Kidney (tissue), 14 donors: ENCODE measurements around the gene OR11L1. TPM values are rescaled to one million over a fixed set of nuclear protein-coding genes. Genes with fewer than 3 reads are reported as not detected.

ENCODE experiments used
- DNase-seq, 5 donors: peaks; one replicate each; pipeline ENCODE4 v3.0.0-alpha.2; 2013 to 2020
- FAIRE-seq: peaks from 2 replicates; lab custom pipeline; 2012; peaks lifted over from hg19 to GRCh38; lab: Jason Lieb, UNC
- H3K27ac ChIP-seq, 2 donors: one replicate each; pipeline ENCODE4 v1.7.0; 2013; ENCODE audit warnings: low read depth in 2 of 2, low read length in 2 of 2, inconsistent platforms in 1 of 2
- H3K27me3 ChIP-seq: one replicate; pipeline ENCODE4 v1.7.1; 2013; ENCODE audit warnings: low read length, inconsistent platforms; ENCODE audit not compliant: control insufficient read depth, insufficient read depth
- H3K36me3 ChIP-seq, 3 donors: one replicate each; pipeline versions ENCODE4 v1.7.0 to v1.7.1; 2013; ENCODE audit warnings: low read length in 3 of 3, control low read depth in 1 of 3, inconsistent platforms in 1 of 3; ENCODE audit not compliant: insufficient read depth in 3 of 3, control insufficient read depth in 2 of 3
- H3K4me1 ChIP-seq, 3 donors: one replicate each; pipeline versions ENCODE4 v1.7.0 to v1.7.1; 2013; ENCODE audit warnings: low read length in 3 of 3, inconsistent platforms in 1 of 3, low read depth in 1 of 3; ENCODE audit not compliant: control insufficient read depth in 2 of 3, insufficient read depth in 2 of 3
- H3K4me3 ChIP-seq, 3 donors: one replicate each; pipeline versions ENCODE4 v1.7.0 to v1.8.1; 2013; ENCODE audit warnings: low read length in 3 of 3, control low read depth in 1 of 3, inconsistent platforms in 1 of 3
- H3K9ac ChIP-seq, 3 donors: one replicate each; pipeline versions ENCODE4 v1.7.0 to v1.7.1; 2013; ENCODE audit warnings: low read length in 3 of 3, control low read depth in 1 of 3, inconsistent platforms in 1 of 3
- H3K9me3 ChIP-seq, 3 donors: one replicate each; pipeline versions ENCODE4 v1.7.0 to v1.7.1; 2013; ENCODE audit warnings: low read length in 3 of 3, control low read depth in 1 of 3, inconsistent platforms in 1 of 3; ENCODE audit not compliant: control insufficient read depth in 2 of 3, insufficient read depth in 1 of 3
- CTCF ChIP-seq: IDR thresholded peaks from 3 replicates; pipeline ENCODE4 v1.5.1; 2012; ENCODE audit warnings: mild to moderate bottlenecking, moderate library complexity, borderline replicate concordance; ENCODE audit not compliant: insufficient read depth; ENCODE audit errors: extremely low read depth
- intact Hi-C: fragments of 100-400 bp; cut with DNase I; formaldehyde crosslinking; loops from one replicate; pipeline ENCODE4 v1.11.1; 2022
- polyA plus RNA-seq: library from polyadenylated mRNA; stranded (reverse); fragments of 350-450 nt; fragmentation: Illumina TruSeq; extraction: RNeasy Lipid Tissue Mini Kit (QIAGEN cat#74804); gene quantifications from one replicate; pipeline ENCODE4 v1.2.3, GENCODE V29; 2014; ENCODE audit warnings: low read depth, low replicate concordance; ENCODE audit not compliant: insufficient read depth
- total RNA-seq: library from RNA; stranded (reverse); fragmentation: NEBNext Ultra II Directional; extraction: Animal tissue kit (Norgen Biotek cat#: 25700); gene quantifications from one replicate; pipeline ENCODE4 v1.2.1, GENCODE V29; 2021
- donor health status: control.
- donor health status: control.
- donor health status: control.
- donor health status: control.
- donor health status: control.
- donor health status: DM: yes; HTN: yes; CAD: no.
- donor health status: Normal renal cell carcinoma (clear cell type).

OR11L1 gene
- total and polyA plus RNA-seq, 2 donors from 2014 or later = not detected

- H3K36me3 ChIP-seq = no peaks in the 10 kb centered on the region
- FAIRE-seq = no peak
- no peak overlapping the region for H3K27ac ChIP-seq
- no peak overlapping the region for H3K9ac ChIP-seq
- no peaks in the 10 kb centered on the region for H3K9me3 ChIP-seq
- no peak for TF ChIP-seq CTCF
- no peak overlapping the region for H3K4me3 ChIP-seq
- intact Hi-C loops = no loop called here
- no peaks in the 10 kb centered on the region for H3K27me3 ChIP-seq
- no peak for DNase-seq
- no peaks in the 10 kb centered on the region for H3K4me1 ChIP-seq
Observed at GRCh38 chr1:247797518-247797917, 44.2 kb downstream of the OR11L1 start.

Other genes starting within 250 kb of the OR11L1 start
- not detected for gene OR2G3, start 236.3 kb downstream of the OR11L1 start, total RNA-seq
- not detected for gene OR2G3, start 236.3 kb downstream of the OR11L1 start, polyA plus RNA-seq
- not detected for gene OR13G1, start 162.2 kb downstream of the OR11L1 start, total RNA-seq
- gene OR13G1, start 162.2 kb downstream of the OR11L1 start, polyA plus RNA-seq = not detected
- not detected for gene OR6F1, start 125.2 kb downstream of the OR11L1 start, total RNA-seq
- gene OR6F1, start 125.2 kb downstream of the OR11L1 start, polyA plus RNA-seq = not detected
- gene OR14K1, start 103.3 kb downstream of the OR11L1 start, total RNA-seq = not detected
- gene OR14K1, start 103.3 kb downstream of the OR11L1 start, polyA plus RNA-seq = not detected
- gene OR14A2, start 93.8 kb downstream of the OR11L1 start, total RNA-seq = not detected
- not detected for gene OR14A2, start 93.8 kb downstream of the OR11L1 start, polyA plus RNA-seq
- gene OR1C1, start 81.3 kb downstream of the OR11L1 start, total RNA-seq = not detected
- gene OR1C1, start 81.3 kb downstream of the OR11L1 start, polyA plus RNA-seq = not detected
- gene OR14A16, start 17.8 kb downstream of the OR11L1 start, total RNA-seq = not detected
- gene OR14A16, start 17.8 kb downstream of the OR11L1 start, polyA plus RNA-seq = not detected
- 0.50 TPM for gene TRIM58, start 15.3 kb upstream of the OR11L1 start, total RNA-seq
- 0.11 TPM for gene TRIM58, start 15.3 kb upstream of the OR11L1 start, polyA plus RNA-seq
- gene OR2W3, start 53.7 kb upstream of the OR11L1 start, total RNA-seq = not detected
- not detected for gene OR2W3, start 53.7 kb upstream of the OR11L1 start, polyA plus RNA-seq
- not detected for gene OR2T8, start 78.4 kb upstream of the OR11L1 start, total RNA-seq
- not detected for gene OR2T8, start 78.4 kb upstream of the OR11L1 start, polyA plus RNA-seq
- not detected for gene OR2AJ1, start 83.0 kb upstream of the OR11L1 start, total RNA-seq
- not detected for gene OR2AJ1, start 83.0 kb upstream of the OR11L1 start, polyA plus RNA-seq
- gene OR2L8, start 107.0 kb upstream of the OR11L1 start, total RNA-seq = not detected
- not detected for gene OR2L8, start 107.0 kb upstream of the OR11L1 start, polyA plus RNA-seq
- not detected for gene OR2AK2, start 123.3 kb upstream of the OR11L1 start, total RNA-seq
- not detected for gene OR2AK2, start 123.3 kb upstream of the OR11L1 start, polyA plus RNA-seq
- gene OR2L5, start 171.8 kb upstream of the OR11L1 start, total RNA-seq = not detected
- not detected for gene OR2L5, start 171.8 kb upstream of the OR11L1 start, polyA plus RNA-seq
- gene OR2L2, start 188.2 kb upstream of the OR11L1 start, total RNA-seq = 0.09 TPM
- not detected for gene OR2L2, start 188.2 kb upstream of the OR11L1 start, polyA plus RNA-seq
- not detected for gene OR2L3, start 204.9 kb upstream of the OR11L1 start, total RNA-seq
- gene OR2L3, start 204.9 kb upstream of the OR11L1 start, polyA plus RNA-seq = not detected